H1 (cell line): Measurements from ENCODE around the gene USP3.

Experiments used
- BCL11A ChIP-seq, 2 experiments: IDR thresholded peaks; one replicate each; pipeline ENCODE4 v1.6.1; 2011; ENCODE audit warnings: low read depth in 2 of 2, low read length in 2 of 2, mild to moderate bottlenecking in 2 of 2
- CREB1 ChIP-seq: IDR thresholded peaks from 2 replicates; pipeline ENCODE4 v1.6.1; 2012; ENCODE audit warnings: inconsistent platforms
- EZH2 ChIP-seq: fragments of 200-600 bp; sonication (generic); IDR thresholded peaks from 2 replicates; pipeline ENCODE4 v1.7.1; 2012; ENCODE audit warnings: low read depth, mild to moderate bottlenecking, moderate library complexity, low read length, inconsistent platforms; ENCODE audit not compliant: severe bottlenecking
- KDM1A ChIP-seq: fragments of 200-600, 300-600 bp; sonication (generic); IDR thresholded peaks from 2 replicates; pipeline ENCODE4 v1.7.1; 2016; ENCODE audit warnings: mild to moderate bottlenecking, low read length, borderline replicate concordance
- POLR2AphosphoS5 ChIP-seq: IDR thresholded peaks from 2 replicates; pipeline ENCODE4 v1.6.1; 2011; ENCODE audit warnings: low read depth, low read length
- RBBP5 ChIP-seq: IDR thresholded peaks from 2 replicates; pipeline ENCODE4 v1.7.1; 2012; ENCODE audit warnings: low read depth, mild to moderate bottlenecking, inconsistent platforms, low read length, moderate library complexity, borderline replicate concordance
- TAF1 ChIP-seq: IDR thresholded peaks from 2 replicates; pipeline ENCODE4 v1.6.1; 2011; ENCODE audit warnings: mild to moderate bottlenecking, low read depth, low read length
- YY1 ChIP-seq: IDR thresholded peaks from 2 replicates; pipeline ENCODE4 v1.6.1; 2011; ENCODE audit warnings: low read depth, mild to moderate bottlenecking, low read length
- TF ChIP-seq, protein P1 (sequence below), 3 experiments: IDR thresholded peaks; 1 replicate in 2 of 3; 2 replicates in 1 of 3; pipeline versions ENCODE4 v1.5.1 to v1.6.1; 2011; ENCODE audit warnings: low read length in 3 of 3, mild to moderate bottlenecking in 3 of 3, inconsistent platforms in 2 of 3, low read depth in 1 of 3, moderate library complexity in 1 of 3; ENCODE audit not compliant: insufficient read depth in 1 of 3; ENCODE audit errors: control extremely low read depth in 1 of 3
- TF ChIP-seq, protein P2 (sequence below): IDR thresholded peaks from 2 replicates; pipeline ENCODE4 v1.6.1; 2012; ENCODE audit warnings: low read length, inconsistent platforms
- TF ChIP-seq, protein P3 (sequence below): IDR thresholded peaks from 2 replicates; pipeline ENCODE4 v1.6.1; 2012; ENCODE audit warnings: inconsistent platforms

DNA sequence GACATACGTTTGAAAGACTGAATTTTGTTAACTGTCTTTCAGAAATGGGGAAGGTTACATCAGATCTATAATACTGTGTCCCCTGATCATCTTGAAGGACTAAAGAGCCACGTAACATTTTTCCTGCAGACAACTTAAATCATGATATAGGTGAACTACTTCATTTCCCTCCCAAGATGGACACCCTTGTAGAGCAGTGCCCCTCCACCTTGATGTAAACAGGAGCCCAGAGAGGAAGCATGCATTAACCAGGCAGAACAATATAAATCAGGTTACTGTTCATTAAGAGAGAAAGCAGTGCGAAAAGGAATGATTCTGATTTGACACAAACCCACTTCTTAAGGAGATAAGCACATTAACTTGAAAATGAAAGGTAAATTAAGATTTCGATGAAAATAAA lies 36.1 kb downstream of the USP3 start:
- TF ChIP-seq TAF1 (no peak), POLR2AphosphoS5 (no peak), RBBP5 (no peak), KDM1A (no peak), CREB1 (no peak), EZH2 (no peak), BCL11A (IDR thresholded peaks at IDR 0.05; ENCODE audit: low read depth in 2 of 2, low read length in 2 of 2) (no peak), YY1 (no peak)
- TF ChIP-seq, protein P1, sequence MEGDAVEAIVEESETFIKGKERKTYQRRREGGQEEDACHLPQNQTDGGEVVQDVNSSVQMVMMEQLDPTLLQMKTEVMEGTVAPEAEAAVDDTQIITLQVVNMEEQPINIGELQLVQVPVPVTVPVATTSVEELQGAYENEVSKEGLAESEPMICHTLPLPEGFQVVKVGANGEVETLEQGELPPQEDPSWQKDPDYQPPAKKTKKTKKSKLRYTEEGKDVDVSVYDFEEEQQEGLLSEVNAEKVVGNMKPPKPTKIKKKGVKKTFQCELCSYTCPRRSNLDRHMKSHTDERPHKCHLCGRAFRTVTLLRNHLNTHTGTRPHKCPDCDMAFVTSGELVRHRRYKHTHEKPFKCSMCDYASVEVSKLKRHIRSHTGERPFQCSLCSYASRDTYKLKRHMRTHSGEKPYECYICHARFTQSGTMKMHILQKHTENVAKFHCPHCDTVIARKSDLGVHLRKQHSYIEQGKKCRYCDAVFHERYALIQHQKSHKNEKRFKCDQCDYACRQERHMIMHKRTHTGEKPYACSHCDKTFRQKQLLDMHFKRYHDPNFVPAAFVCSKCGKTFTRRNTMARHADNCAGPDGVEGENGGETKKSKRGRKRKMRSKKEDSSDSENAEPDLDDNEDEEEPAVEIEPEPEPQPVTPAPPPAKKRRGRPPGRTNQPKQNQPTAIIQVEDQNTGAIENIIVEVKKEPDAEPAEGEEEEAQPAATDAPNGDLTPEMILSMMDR (IDR thresholded peaks at IDR 0.05; ENCODE audit: control extremely low read depth in 1 of 3, insufficient read depth in 1 of 3, low read depth in 1 of 3, low read length in 3 of 3): no peak
- TF ChIP-seq, protein P2, sequence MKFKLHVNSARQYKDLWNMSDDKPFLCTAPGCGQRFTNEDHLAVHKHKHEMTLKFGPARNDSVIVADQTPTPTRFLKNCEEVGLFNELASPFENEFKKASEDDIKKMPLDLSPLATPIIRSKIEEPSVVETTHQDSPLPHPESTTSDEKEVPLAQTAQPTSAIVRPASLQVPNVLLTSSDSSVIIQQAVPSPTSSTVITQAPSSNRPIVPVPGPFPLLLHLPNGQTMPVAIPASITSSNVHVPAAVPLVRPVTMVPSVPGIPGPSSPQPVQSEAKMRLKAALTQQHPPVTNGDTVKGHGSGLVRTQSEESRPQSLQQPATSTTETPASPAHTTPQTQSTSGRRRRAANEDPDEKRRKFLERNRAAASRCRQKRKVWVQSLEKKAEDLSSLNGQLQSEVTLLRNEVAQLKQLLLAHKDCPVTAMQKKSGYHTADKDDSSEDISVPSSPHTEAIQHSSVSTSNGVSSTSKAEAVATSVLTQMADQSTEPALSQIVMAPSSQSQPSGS: no peak
- TF ChIP-seq, protein P3, sequence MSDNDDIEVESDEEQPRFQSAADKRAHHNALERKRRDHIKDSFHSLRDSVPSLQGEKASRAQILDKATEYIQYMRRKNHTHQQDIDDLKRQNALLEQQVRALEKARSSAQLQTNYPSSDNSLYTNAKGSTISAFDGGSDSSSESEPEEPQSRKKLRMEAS: no peak
